DOHH2 (cell line): Measurements from ENCODE around the gene SEPTIN10.

ENCODE experiments used
- H3F3A ChIP-seq: fragments of 200-600 bp; sonication (generic), shearing (Covaris generic); 2 replicates; pipeline ENCODE4 v1.6.0; 2016; ENCODE audit warnings: antibody characterized with exemption, mild to moderate bottlenecking; ENCODE audit not compliant: control insufficient read depth, insufficient read depth
- H3K27ac ChIP-seq: fragments of 200-600 bp; sonication (generic); 2 replicates; pipeline ENCODE4 v1.5.1; 2014; ENCODE audit warnings: low read depth, mild to moderate bottlenecking, low read length, moderate library complexity
- H3K27me3 ChIP-seq: fragments of 200-600 bp; sonication (generic); 2 replicates; pipeline ENCODE4 v1.6.1; 2014; ENCODE audit warnings: mild to moderate bottlenecking, low read length, mixed read lengths; ENCODE audit not compliant: control insufficient read depth
- H3K36me3 ChIP-seq: fragments of 200-600 bp; sonication (generic); 2 replicates; pipeline ENCODE4 v1.6.1; 2014; ENCODE audit warnings: mild to moderate bottlenecking, low read length, moderate library complexity, mixed read lengths; ENCODE audit not compliant: control insufficient read depth
- H3K4me1 ChIP-seq: fragments of 200-600 bp; sonication (generic); 2 replicates; pipeline ENCODE4 v1.6.1; 2014; ENCODE audit warnings: mild to moderate bottlenecking, low read length, mixed read lengths; ENCODE audit not compliant: control insufficient read depth
- H3K4me2 ChIP-seq: fragments of 200-600 bp; sonication (generic); 2 replicates; pipeline ENCODE4 v1.6.0; 2014; ENCODE audit warnings: mild to moderate bottlenecking, low read length, moderate library complexity
- H3K4me3 ChIP-seq: fragments of 200-600 bp; sonication (generic); 2 replicates; pipeline ENCODE4 v1.5.1; 2014; ENCODE audit warnings: mild to moderate bottlenecking, low read length, mixed read lengths
- H3K79me2 ChIP-seq: fragments of 200-600 bp; sonication (generic); 2 replicates; pipeline ENCODE4 v1.6.1; 2014; ENCODE audit warnings: mild to moderate bottlenecking, low read length, mixed read lengths; ENCODE audit not compliant: control insufficient read depth
- H3K9me2 ChIP-seq: fragments of 200-600 bp; sonication (generic); replicated peaks from 2 replicates; pipeline ENCODE4 v1.6.1; 2014; ENCODE audit warnings: mild to moderate bottlenecking, low read length, mixed read lengths; ENCODE audit not compliant: control insufficient read depth
- H3K9me3 ChIP-seq: fragments of 200-600 bp; sonication (generic); 2 replicates; pipeline ENCODE4 v1.6.1; 2014; ENCODE audit warnings: antibody characterized with exemption, low read length, mixed read lengths; ENCODE audit not compliant: control insufficient read depth, insufficient read depth
- H4K20me1 ChIP-seq: fragments of 200-600 bp; sonication (generic); 2 replicates; pipeline ENCODE4 v1.6.0; 2014; ENCODE audit warnings: low read depth, mild to moderate bottlenecking, antibody characterized with exemption, low read length, moderate library complexity; ENCODE audit not compliant: control insufficient read depth, insufficient read depth
- CTCF ChIP-seq: fragments of 200-600 bp; sonication (generic); IDR thresholded peaks from one replicate; pipeline ENCODE4 v1.5.1; 2014; ENCODE audit warnings: antibody characterized with exemption, mild to moderate bottlenecking, low read depth, low read length; ENCODE audit not compliant: poor library complexity, severe bottlenecking
- EZH2phosphoT487 ChIP-seq: fragments of 200-600 bp; sonication (generic); IDR thresholded peaks from 2 replicates; pipeline ENCODE4 v1.6.1; 2017; ENCODE audit warnings: borderline replicate concordance, mild to moderate bottlenecking, antibody characterized with exemption, low read length, moderate library complexity, mixed read lengths

SEPTIN10 gene

GRCh38 chr2:109535217-109535946 lies 78.4 kb downstream of the SEPTIN10 start:
- TF ChIP-seq CTCF (no peak), EZH2phosphoT487 (no peak)
- no peak overlapping the region for H3K4me2 ChIP-seq

GRCh38 chr2:109533823-109534222 lies 79.9 kb downstream of the SEPTIN10 start:
- Histone ChIP-seq H3K79me2 (no peaks in the 10 kb centered on the region), H3K27me3 (no peaks in the 10 kb centered on the region), H3K27ac (no peak overlapping the region), H3K36me3 (no peaks in the 10 kb centered on the region), H3K9me3 (no peaks in the 10 kb centered on the region), H3K4me2 (no peak overlapping the region), H3K4me1 (no peaks in the 10 kb centered on the region), H3K4me3 (no peak overlapping the region), H3F3A (no peaks in the 10 kb centered on the region), H3K9me2 (no peaks in the 10 kb centered on the region), H4K20me1 (no peaks in the 10 kb centered on the region)
- TF ChIP-seq EZH2phosphoT487: no peak
- TF ChIP-seq CTCF: no peak

More at GRCh38 chr2:109535217-109535946, 78.4 kb downstream of the SEPTIN10 start:
- Histone ChIP-seq H3K4me1 (no peaks in the 10 kb centered on the region), H4K20me1 (no peaks in the 10 kb centered on the region), H3K36me3 (no peaks in the 10 kb centered on the region), H3K27me3 (no peaks in the 10 kb centered on the region), H3K79me2 (no peaks in the 10 kb centered on the region), H3F3A (no peaks in the 10 kb centered on the region), H3K27ac (no peak overlapping the region), H3K9me3 (no peaks in the 10 kb centered on the region), H3K4me3 (no peak overlapping the region), H3K9me2 (no peaks in the 10 kb centered on the region)

GRCh38 chr2:109532728-109533076 lies 81.1 kb downstream of the SEPTIN10 start:
- Histone ChIP-seq H3K4me3 (no peak overlapping the region), H3K36me3 (no peaks in the 10 kb centered on the region), H3K79me2 (no peaks in the 10 kb centered on the region), H3K9me3 (no peaks in the 10 kb centered on the region), H3K4me2 (no peak overlapping the region), H3K27ac (no peak overlapping the region), H3K9me2 (no peaks in the 10 kb centered on the region), H4K20me1 (no peaks in the 10 kb centered on the region), H3K27me3 (no peaks in the 10 kb centered on the region), H3K4me1 (no peaks in the 10 kb centered on the region), H3F3A (no peaks in the 10 kb centered on the region)
- TF ChIP-seq EZH2phosphoT487 (no peak), CTCF (no peak)
